ENCODE measurements around the gene FLT1. TPM values are rescaled to one million over a fixed set of nuclear protein-coding genes. Genes with fewer than 3 reads are reported as not detected.

Gene FLT1
- total RNA-seq, 1 experiment from 2014 or later = 1.6 TPM

- no peaks in the 10 kb centered on the region for H3K27me3 ChIP-seq (replicated peaks)
- H3K4me1 ChIP-seq (replicated peaks) = peaks cover 13% of the 10 kb centered on the region; the same call in 1 of the 2 replicates
- no peak overlapping the region for H3K27ac ChIP-seq
- no peak for DNase-seq (ENCODE audit: low read depth in 1 of 2, low spot score in 2 of 2)
- no peak overlapping the region for H3K4me3 ChIP-seq
- no peaks in the 10 kb centered on the region for H3K9me3 ChIP-seq (replicated peaks)
- H3K36me3 ChIP-seq = no peaks in the 10 kb centered on the region
Observed at GRCh38 chr13:28355046-28355821, 139.7 kb downstream of the FLT1 start.

GRCh38 chr13:28353679-28354078 is 141.2 kb downstream of the FLT1 start:
- DNase-seq (ENCODE audit: low read depth in 1 of 2, low spot score in 2 of 2) = no peak
- no peaks in the 10 kb centered on the region for H3K27me3 ChIP-seq (replicated peaks)
- no peaks in the 10 kb centered on the region for H3K36me3 ChIP-seq
- H3K4me1 ChIP-seq (replicated peaks) = peaks cover 13% of the 10 kb centered on the region; the same call in 1 of the 2 replicates
- no peak overlapping the region for H3K27ac ChIP-seq
- H3K9me3 ChIP-seq (replicated peaks) = no peaks in the 10 kb centered on the region
- H3K4me3 ChIP-seq = no peak overlapping the region

- Histone ChIP-seq H3K9me3 (replicated peaks) (no peaks in the 10 kb centered on the region), H3K36me3 (no peaks in the 10 kb centered on the region), H3K4me3 (no peak overlapping the region), H3K27me3 (replicated peaks) (no peaks in the 10 kb centered on the region), H3K27ac (no peak overlapping the region), H3K4me1 (replicated peaks) (no peaks in the 10 kb centered on the region)
- DNase-seq (ENCODE audit: low read depth in 1 of 2, low spot score in 2 of 2) = no peak
Observed at GRCh38 chr13:28349907-28350654, 144.8 kb downstream of the FLT1 start.

- H3K9me3 ChIP-seq (replicated peaks) = no peaks in the 10 kb centered on the region
- no peak overlapping the region for H3K27ac ChIP-seq
- no peaks in the 10 kb centered on the region for H3K4me1 ChIP-seq (replicated peaks)
- no peak overlapping the region for H3K4me3 ChIP-seq
- DNase-seq (ENCODE audit: low read depth in 1 of 2, low spot score in 2 of 2) = no peak
- no peaks in the 10 kb centered on the region for H3K36me3 ChIP-seq
- H3K27me3 ChIP-seq (replicated peaks) = no peaks in the 10 kb centered on the region
Observed at GRCh38 chr13:28349371-28349770, 145.6 kb downstream of the FLT1 start.

- H3K27ac ChIP-seq = no peak overlapping the region
- no peak for DNase-seq (ENCODE audit: low read depth in 1 of 2, low spot score in 2 of 2)
- H3K4me3 ChIP-seq = no peak overlapping the region
- no peaks in the 10 kb centered on the region for H3K36me3 ChIP-seq
- no peaks in the 10 kb centered on the region for H3K4me1 ChIP-seq (replicated peaks)
- no peaks in the 10 kb centered on the region for H3K9me3 ChIP-seq (replicated peaks)
- no peaks in the 10 kb centered on the region for H3K27me3 ChIP-seq (replicated peaks)
Observed at GRCh38 chr13:28347456-28348371, 147.2 kb downstream of the FLT1 start.

- Histone ChIP-seq H3K27ac (no peak overlapping the region), H3K9me3 (replicated peaks) (no peaks in the 10 kb centered on the region), H3K27me3 (replicated peaks) (no peaks in the 10 kb centered on the region), H3K4me3 (no peak overlapping the region), H3K36me3 (no peaks in the 10 kb centered on the region), H3K4me1 (replicated peaks) (no peaks in the 10 kb centered on the region)
- no peak for DNase-seq (ENCODE audit: low read depth in 1 of 2, low spot score in 2 of 2)
Observed at GRCh38 chr13:28346154-28346553, 148.8 kb downstream of the FLT1 start.

- Histone ChIP-seq H3K4me3 (no peak overlapping the region), H3K9me3 (replicated peaks) (no peaks in the 10 kb centered on the region), H3K4me1 (replicated peaks) (peaks cover 7% of the 10 kb centered on the region), H3K27me3 (replicated peaks) (no peaks in the 10 kb centered on the region), H3K36me3 (no peaks in the 10 kb centered on the region), H3K27ac (no peak overlapping the region)
- no peak for DNase-seq (ENCODE audit: low read depth in 1 of 2, low spot score in 2 of 2)
Observed at GRCh38 chr13:28344163-28344562, 150.8 kb downstream of the FLT1 start.

GRCh38 chr13:28342251-28342650 is 152.7 kb downstream of the FLT1 start:
- DNase-seq (ENCODE audit: low read depth in 1 of 2, low spot score in 2 of 2) = no peak
- H3K4me1 ChIP-seq (replicated peaks) = peaks cover 24% of the 10 kb centered on the region
- H3K27me3 ChIP-seq (replicated peaks) = no peaks in the 10 kb centered on the region
- no peaks in the 10 kb centered on the region for H3K9me3 ChIP-seq (replicated peaks)
- H3K27ac ChIP-seq = no peak overlapping the region
- no peaks in the 10 kb centered on the region for H3K36me3 ChIP-seq
- no peak overlapping the region for H3K4me3 ChIP-seq

- H3K4me3 ChIP-seq = no peak overlapping the region
- peaks cover 24% of the 10 kb centered on the region for H3K4me1 ChIP-seq (replicated peaks)
- H3K27me3 ChIP-seq (replicated peaks) = no peaks in the 10 kb centered on the region
- no peak for DNase-seq (ENCODE audit: low read depth in 1 of 2, low spot score in 2 of 2)
- no peak overlapping the region for H3K27ac ChIP-seq
- no peaks in the 10 kb centered on the region for H3K36me3 ChIP-seq
- H3K9me3 ChIP-seq (replicated peaks) = no peaks in the 10 kb centered on the region
Observed at GRCh38 chr13:28340272-28340793, 154.6 kb downstream of the FLT1 start.

GRCh38 chr13:28339419-28339818 is 155.5 kb downstream of the FLT1 start:
- H3K4me3 ChIP-seq = no peak overlapping the region
- peaks cover 24% of the 10 kb centered on the region for H3K4me1 ChIP-seq (replicated peaks)
- peak overlapping the region; percentile 49 for H3K27ac ChIP-seq
- H3K9me3 ChIP-seq (replicated peaks) = no peaks in the 10 kb centered on the region
- no peak for DNase-seq (ENCODE audit: low read depth in 1 of 2, low spot score in 2 of 2)
- H3K36me3 ChIP-seq = no peaks in the 10 kb centered on the region
- no peaks in the 10 kb centered on the region for H3K27me3 ChIP-seq (replicated peaks)

GRCh38 chr13:28338742-28339141 is 156.2 kb downstream of the FLT1 start:
- Histone ChIP-seq H3K9me3 (replicated peaks) (no peaks in the 10 kb centered on the region), H3K4me1 (replicated peaks) (peaks cover 24% of the 10 kb centered on the region), H3K36me3 (no peaks in the 10 kb centered on the region), H3K27me3 (replicated peaks) (no peaks in the 10 kb centered on the region), H3K4me3 (no peak overlapping the region), H3K27ac (no peak overlapping the region; the same call in 1 of the 2 replicates)
- no peak for DNase-seq (ENCODE audit: low read depth in 1 of 2, low spot score in 2 of 2)

GRCh38 chr13:28338006-28338574 is 156.8 kb downstream of the FLT1 start:
- peaks cover 24% of the 10 kb centered on the region for H3K4me1 ChIP-seq (replicated peaks)
- no peak overlapping the region for H3K27ac ChIP-seq
- H3K36me3 ChIP-seq = no peaks in the 10 kb centered on the region
- no peak for DNase-seq (ENCODE audit: low read depth in 1 of 2, low spot score in 2 of 2)
- H3K27me3 ChIP-seq (replicated peaks) = no peaks in the 10 kb centered on the region
- H3K9me3 ChIP-seq (replicated peaks) = no peaks in the 10 kb centered on the region
- no peak overlapping the region for H3K4me3 ChIP-seq

Measured in SJSA1 (cell line).